Urinary bladder (tissue), 4 donors: ENCODE measurements around the gene KCTD10. TPM values are rescaled to one million over a fixed set of nuclear protein-coding genes. Genes with fewer than 3 reads are reported as not detected.

Experiments used
- DNase-seq: peaks from one replicate; pipeline ENCODE4 v3.0.0-alpha.2; 2015; ENCODE audit errors: extremely low spot score
- H3K27ac ChIP-seq: one replicate; pipeline ENCODE4 v1.5.1; 2013; ENCODE audit warnings: low read depth, mild to moderate bottlenecking, moderate library complexity
- H3K36me3 ChIP-seq: one replicate; pipeline ENCODE4 v1.6.1; 2013; ENCODE audit warnings: mild to moderate bottlenecking, moderate library complexity; ENCODE audit not compliant: insufficient read depth
- H3K4me1 ChIP-seq: one replicate; pipeline ENCODE4 v1.6.1; 2013; ENCODE audit warnings: mild to moderate bottlenecking, moderate library complexity; ENCODE audit not compliant: insufficient read depth
- H3K4me3 ChIP-seq: one replicate; pipeline ENCODE4 v1.5.1; 2013; ENCODE audit warnings: low read depth, low read length
- WGBS: extraction: QIAGEN DNeasy Blood & Tissue Kit; methylation state at CpG from one replicate; pipeline ENCODE4 v1.1.7; 2013; 5-methylcytosine and 5-hydroxymethylcytosine counted together
- polyA plus RNA-seq: library from polyadenylated mRNA; stranded (reverse); fragments of 200-250 nt; gene quantifications from one replicate; pipeline ENCODE4 v1.2.3, GENCODE V29; 2013
- total RNA-seq: library from RNA; depleted of rRNA; stranded (reverse); fragments of >200 nt; gene quantifications from one replicate; pipeline ENCODE4 v1.2.3, GENCODE V29; 2014
- donor health status: healthy with polysubstance abuse.
- donor health status: healthy.

KCTD10 gene, protein sequence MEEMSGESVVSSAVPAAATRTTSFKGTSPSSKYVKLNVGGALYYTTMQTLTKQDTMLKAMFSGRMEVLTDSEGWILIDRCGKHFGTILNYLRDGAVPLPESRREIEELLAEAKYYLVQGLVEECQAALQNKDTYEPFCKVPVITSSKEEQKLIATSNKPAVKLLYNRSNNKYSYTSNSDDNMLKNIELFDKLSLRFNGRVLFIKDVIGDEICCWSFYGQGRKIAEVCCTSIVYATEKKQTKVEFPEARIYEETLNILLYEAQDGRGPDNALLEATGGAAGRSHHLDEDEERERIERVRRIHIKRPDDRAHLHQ
- total RNA-seq: 34.2 TPM
- 84.5 TPM for polyA plus RNA-seq

DNA sequence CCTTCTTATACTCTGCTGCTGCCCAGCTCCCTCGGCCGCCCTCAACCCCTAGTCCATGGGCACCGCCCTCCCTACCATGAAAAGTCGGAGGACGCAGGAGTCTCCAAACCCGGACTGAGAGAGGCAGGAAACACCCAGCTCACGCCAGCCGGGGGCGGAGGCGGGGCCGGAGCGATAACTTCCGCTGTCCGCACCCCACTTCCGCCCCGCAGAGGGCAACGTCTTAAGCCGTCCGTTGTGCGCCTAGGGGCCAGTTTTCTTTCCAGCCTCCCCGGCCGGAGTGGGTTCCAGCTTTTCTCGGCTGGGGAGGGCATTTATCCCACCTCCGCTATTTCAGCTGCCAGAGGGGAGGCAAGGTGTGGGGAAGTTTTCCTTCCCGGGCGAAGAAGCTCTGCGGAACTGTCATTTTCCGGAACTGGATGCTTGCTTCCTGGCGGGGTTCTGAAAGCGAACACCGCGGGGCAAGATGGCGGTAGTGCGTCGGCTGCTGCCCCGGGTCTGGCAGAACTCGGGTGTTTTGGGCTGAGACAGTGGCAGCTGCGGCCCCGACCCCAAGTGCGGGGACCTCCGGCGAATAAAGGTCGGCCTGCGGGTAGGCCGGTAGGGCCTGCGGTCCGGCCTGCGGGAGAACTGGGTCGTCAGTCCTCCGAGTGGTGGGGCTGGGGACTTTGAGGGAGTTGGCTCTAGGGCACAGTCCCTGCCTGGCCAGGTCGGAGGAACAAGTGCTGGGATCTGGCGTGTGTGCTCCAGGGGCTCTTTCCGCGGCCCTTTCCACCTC is at the start of gene KCTD10, which contains the start of gene UBE3B:
Gene KCTD10 (minus strand): TSS at position 116 of the 778 bp plus-strand sequence. CDS start 38 bp downstream, at position 78.
Gene UBE3B (plus strand): TSS at position 450 of the 778 bp plus-strand sequence. CDS start 5,918 bp downstream, outside the sequence.
- peak; percentile 64 for DNase-seq
- under 1% methylated on average over 54 of the region's 54 CpGs for WGBS
- Histone ChIP-seq H3K27ac (peak within 1 kb of the TSS; percentile 93), H3K4me1 (peaks cover 4% of the 10 kb centered on the region), H3K4me3 (peak within 1 kb of the TSS; percentile 96), H3K36me3 (no peaks in the 10 kb centered on the region)

DNA sequence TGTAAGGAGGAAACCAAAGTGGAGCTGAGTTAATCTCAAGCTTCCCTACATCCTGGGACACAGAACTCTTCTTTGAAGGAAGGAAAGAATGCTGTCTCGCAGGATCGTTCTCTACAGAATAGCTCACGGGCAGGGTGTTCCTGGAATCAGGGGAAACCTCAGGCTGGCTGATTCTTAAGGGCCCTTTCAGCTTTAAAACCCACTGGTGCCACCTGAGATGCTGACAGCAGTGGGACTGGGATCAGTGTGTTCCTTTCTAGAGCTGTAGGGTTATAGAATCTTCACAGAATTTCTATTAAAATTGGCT is 48.1 kb upstream of the KCTD10 start:
- 74% methylated on average over 3 of the region's 3 CpGs for WGBS
- Histone ChIP-seq H3K27ac (no peak overlapping the region), H3K4me3 (no peak overlapping the region), H3K36me3 (no peaks in the 10 kb centered on the region), H3K4me1 (no peaks in the 10 kb centered on the region)
- no peak for DNase-seq

DNA sequence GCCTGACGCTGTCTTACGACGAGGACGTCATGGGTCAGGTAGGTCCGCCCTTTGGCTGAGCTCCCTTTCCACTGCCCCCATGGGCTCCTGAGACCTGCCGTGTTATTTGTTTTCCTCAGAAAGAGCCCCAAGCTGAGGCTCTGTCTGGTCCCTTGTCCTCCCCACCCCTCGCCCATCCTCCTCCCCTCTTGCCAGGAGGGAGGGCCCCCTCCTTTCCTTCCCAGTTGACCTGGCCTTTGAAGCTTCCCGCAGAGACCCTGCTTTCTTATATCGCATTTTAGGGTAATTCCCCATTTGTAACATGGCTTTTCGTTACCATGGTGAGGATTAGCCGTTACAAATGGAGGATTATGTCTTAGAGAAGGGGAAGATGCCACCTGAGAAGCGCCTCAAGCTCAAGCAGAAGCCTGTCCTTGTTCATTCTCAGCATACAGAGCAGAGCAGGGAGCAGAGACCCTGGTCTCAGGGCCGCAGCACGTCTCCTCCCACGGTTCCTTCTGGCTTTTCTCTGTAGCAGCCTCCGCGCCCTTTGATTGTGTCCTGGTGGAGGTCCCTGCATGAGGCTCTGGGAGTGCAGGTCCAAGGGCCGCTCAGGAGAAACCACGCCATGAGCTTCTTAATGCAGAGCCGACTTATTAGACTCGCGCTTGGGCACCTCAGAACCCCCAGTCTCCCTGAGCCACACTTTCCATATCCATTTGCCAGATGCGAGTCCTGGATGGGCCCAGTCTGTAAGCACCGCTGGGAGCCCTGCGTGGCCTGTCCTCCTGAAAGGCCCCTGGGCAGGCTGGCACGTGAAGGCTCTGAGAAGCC is 47.6 kb upstream of the KCTD10 start:
- Histone ChIP-seq H3K4me3 (no peak overlapping the region), H3K36me3 (no peaks in the 10 kb centered on the region), H3K4me1 (no peaks in the 10 kb centered on the region), H3K27ac (no peak overlapping the region)
- no peak for DNase-seq
- 83% methylated on average over 26 of the region's 26 CpGs for WGBS

DNA sequence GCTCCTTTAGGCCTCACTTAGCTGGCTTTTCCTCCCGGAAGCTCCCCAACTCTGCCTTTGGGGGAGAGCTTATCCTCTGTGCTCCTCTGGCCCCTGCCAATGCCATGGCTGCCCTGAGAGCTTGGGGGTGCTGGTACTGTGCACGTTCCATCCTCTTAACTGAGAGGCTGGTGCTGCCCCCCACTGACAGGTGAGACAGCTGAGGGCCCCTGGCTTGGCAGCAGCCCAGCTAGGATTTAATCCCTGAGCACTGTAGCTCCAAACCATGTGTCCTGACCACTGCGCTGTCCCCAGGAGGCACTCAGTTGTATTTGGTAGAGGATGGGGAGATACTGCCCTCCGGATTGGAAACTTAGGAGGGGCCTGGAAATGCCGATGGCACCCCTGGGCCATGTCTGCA is 46.4 kb upstream of the KCTD10 start:
- Histone ChIP-seq H3K36me3 (no peaks in the 10 kb centered on the region), H3K4me3 (no peak overlapping the region), H3K27ac (no peak overlapping the region), H3K4me1 (no peaks in the 10 kb centered on the region)
- no peak for DNase-seq
- 93% methylated on average over 5 of the region's 5 CpGs for WGBS

DNA sequence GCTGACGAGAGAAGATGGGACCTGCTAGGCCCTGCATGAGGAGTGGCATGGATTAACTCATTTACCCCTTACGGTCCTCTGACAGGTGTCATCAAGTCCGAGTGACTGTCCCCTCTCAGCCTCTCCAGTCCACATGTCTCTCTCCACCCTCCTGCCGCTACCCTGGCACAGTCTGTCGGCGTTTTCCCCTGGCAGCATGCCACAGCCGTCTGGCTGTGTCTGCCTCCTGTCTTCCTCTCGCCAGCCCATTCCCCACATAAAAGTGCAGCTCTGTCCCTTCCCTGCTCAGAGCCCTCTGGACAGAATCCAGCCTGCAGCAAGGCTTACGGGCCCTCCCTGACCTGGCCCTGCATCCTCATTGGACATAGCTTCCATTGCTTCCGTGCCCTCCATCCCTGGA is 46.0 kb upstream of the KCTD10 start:
- WGBS: 60% methylated on average over 10 of the region's 10 CpGs
- no peak overlapping the region for H3K27ac ChIP-seq
- DNase-seq: no peak
- H3K36me3 ChIP-seq: no peaks in the 10 kb centered on the region
- no peak overlapping the region for H3K4me3 ChIP-seq
- no peaks in the 10 kb centered on the region for H3K4me1 ChIP-seq

DNA sequence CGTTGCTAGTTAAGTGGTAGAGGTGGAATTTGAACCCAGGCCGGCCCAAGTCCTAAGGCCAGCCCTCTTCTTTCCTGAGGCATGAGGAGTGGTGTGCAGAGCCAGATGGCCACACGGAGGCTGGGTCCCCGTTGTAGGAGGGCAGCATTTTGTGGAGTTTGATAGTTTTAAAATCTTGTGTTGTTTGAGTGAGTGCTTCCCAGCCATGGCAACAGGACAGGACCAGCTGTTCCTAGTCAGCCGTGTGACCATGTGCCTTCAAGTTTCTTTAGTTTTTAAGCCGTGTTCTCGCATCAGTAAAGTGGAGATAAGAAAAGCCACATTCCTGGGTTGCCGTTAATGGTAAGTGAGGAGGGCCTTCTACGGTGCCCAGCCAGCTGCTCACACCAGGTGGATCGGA is 44.7 kb upstream of the KCTD10 start:
- no peak overlapping the region for H3K4me3 ChIP-seq

DNA sequence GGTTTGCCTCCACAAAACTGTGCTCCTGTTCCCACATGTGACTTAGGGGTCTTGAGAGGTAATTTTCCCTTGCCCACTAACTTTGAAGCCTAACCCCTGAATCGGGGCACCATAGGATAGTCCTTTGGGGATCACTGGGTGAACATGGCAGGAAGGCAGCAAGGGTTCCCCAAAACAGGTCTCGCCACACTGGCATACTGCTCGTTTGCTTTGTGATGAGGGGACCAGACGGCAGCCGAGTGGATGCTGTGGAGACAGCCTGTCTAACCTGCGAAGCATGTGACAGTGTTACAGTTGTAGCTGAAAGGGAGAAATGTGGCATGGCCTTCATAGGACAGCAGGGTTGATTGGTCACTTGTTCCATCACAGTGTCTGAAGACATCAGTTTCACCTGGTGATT is 42.7 kb upstream of the KCTD10 start:
- WGBS: 73% methylated on average over 6 of the region's 6 CpGs
- DNase-seq: no peak
- Histone ChIP-seq H3K4me1 (no peaks in the 10 kb centered on the region), H3K27ac (peak overlapping the region; percentile 54), H3K36me3 (peaks cover 4% of the 10 kb centered on the region), H3K4me3 (no peak overlapping the region)

More for the DNA sequence above, 44.7 kb upstream of the KCTD10 start:
- Histone ChIP-seq H3K36me3 (peaks cover 2% of the 10 kb centered on the region), H3K4me1 (no peaks in the 10 kb centered on the region), H3K27ac (peak overlapping the region; percentile 29)
- WGBS: 56% methylated on average over 10 of the region's 10 CpGs
- DNase-seq: no peak

DNA sequence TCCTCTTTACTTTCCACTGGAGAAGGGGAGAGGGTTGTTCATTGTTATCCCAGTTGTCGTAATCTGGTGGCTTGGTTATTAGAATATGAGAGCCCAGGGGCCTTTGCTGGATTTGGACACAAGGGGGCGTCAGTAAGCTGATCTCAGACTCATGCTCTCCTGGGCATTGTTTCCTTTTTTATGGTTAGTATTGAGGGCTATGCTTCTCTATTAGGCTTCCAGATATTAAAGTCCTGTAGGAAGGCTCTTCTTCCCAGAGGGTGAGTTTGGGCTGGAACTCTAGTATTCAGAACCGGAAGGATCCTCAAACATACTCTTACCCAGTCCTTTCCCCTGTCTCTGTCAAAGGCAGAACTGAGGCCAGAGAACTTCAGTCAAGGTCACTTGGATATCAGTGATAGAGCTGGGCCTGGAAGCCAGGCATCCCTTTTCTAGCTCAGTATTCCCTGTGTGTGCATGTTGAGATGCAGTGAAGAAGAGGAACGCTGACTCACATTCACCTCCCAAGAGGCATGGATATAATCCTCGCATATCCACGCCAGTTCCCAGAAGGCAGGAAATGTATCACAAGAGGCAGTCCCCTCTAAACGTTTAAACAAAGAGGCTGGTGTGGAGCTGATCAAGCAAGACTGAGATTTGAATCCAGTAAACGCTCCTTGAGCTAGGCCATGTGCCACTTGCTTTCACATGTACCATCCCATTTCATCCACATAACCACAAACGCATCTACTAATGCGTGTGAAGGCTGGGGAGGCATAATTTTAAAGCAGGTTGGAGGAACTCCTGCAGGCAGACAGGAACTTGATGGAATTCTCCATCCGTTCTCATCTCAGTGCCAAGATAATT is 41.9 kb upstream of the KCTD10 start:
- WGBS: 44% methylated on average over 11 of the region's 11 CpGs
- Histone ChIP-seq H3K36me3 (peaks cover 4% of the 10 kb centered on the region), H3K27ac (peak overlapping the region; percentile 54), H3K4me3 (no peak overlapping the region), H3K4me1 (no peaks in the 10 kb centered on the region)
- peak; percentile 31 for DNase-seq

DNA sequence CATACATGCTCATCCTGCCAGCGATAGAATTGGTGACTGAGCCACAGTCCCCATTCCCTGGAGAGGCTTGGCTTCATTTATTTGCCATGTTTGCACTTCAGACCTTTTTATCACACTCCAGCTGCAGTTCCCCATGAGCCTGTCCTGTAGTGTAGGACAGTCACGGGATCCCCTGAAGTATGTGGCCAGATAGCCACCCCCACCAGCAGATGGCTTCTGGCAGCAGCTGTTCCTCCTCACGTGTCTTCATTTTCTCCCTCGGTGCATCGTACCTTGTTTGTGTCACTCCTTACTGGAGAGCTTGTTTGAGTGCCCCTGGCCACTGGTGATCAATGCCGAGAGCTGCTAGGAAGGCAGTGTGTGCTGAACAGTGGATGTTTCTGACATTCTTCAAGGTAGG is 40.5 kb upstream of the KCTD10 start:
- 68% methylated on average over 6 of the region's 6 CpGs for WGBS
- H3K4me1 ChIP-seq: no peaks in the 10 kb centered on the region
- H3K36me3 ChIP-seq: peaks cover 4% of the 10 kb centered on the region
- H3K27ac ChIP-seq: no peak overlapping the region
- H3K4me3 ChIP-seq: no peak overlapping the region
- no peak for DNase-seq

DNA sequence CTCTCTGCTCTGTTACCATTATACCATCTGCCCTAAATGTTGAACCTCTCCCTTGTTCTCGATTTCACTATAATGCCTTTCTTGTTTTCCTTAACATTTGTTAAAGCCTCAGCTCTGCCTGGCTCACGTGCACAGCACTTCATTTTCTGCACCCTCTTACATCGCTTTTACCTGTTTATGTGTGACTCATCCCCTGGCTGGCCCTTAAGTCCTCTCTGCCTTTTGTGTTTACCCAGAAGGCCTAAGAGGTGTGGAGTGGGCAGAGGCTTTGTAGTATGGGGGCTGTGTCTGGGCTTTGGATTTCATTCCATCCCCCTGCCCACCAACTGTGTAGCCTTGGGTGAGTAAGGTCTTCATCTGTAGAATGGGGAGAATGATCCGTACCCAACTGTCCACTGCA is 36.9 kb upstream of the KCTD10 start:
- Histone ChIP-seq H3K27ac (no peak overlapping the region), H3K36me3 (peaks cover 10% of the 10 kb centered on the region), H3K4me1 (no peaks in the 10 kb centered on the region), H3K4me3 (no peak overlapping the region)
- no peak for DNase-seq
- WGBS: 85% methylated on average over 4 of the region's 4 CpGs

DNA sequence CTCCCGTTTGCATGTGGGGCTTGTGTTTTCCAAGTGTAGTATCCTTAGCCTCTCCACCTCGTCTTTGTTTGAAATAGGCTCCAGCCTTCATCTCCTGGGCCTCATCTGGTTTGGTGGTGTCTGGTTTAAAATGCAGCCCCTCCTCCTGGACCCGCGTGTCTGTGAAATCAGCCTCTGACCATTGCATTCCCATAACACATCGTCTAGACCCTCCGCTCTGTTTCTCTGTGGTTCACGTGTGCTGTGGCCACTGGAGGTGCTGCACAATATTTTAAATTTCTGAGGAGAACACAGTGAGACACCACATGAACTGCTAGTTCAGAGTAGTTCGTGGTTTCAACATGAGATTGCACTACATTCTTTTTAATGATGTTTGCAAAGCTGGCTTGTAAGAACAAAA is 36.0 kb upstream of the KCTD10 start:
- no peaks in the 10 kb centered on the region for H3K4me1 ChIP-seq
- H3K4me3 ChIP-seq: no peak overlapping the region
- no peak overlapping the region for H3K27ac ChIP-seq
- H3K36me3 ChIP-seq: peaks cover 10% of the 10 kb centered on the region
- DNase-seq: no peak
- 56% methylated on average over 8 of the region's 8 CpGs for WGBS

DNA sequence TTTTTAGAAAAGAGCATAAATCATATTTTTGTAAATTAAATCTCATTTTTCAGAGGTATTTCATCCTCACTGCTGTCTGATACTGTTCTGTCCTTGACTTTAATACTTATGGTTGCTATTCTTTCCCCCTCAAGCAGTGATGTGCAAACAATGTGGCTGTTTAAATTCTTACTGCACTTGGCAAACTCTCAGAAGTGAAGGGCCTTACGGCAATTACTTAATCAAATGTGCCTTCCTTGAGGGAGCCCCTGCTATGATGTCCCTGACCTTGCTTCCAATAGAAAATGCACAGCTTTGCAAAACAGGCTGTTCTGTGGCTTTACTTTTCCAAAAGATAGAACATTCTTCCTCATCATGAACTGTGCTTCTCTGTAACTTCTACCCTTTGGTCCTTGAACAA is 35.5 kb upstream of the KCTD10 start:
- Histone ChIP-seq H3K36me3 (peaks cover 10% of the 10 kb centered on the region), H3K27ac (no peak overlapping the region), H3K4me1 (no peaks in the 10 kb centered on the region), H3K4me3 (no peak overlapping the region)
- 79% methylated on average over 1 of the region's 1 CpG for WGBS
- DNase-seq: no peak

DNA sequence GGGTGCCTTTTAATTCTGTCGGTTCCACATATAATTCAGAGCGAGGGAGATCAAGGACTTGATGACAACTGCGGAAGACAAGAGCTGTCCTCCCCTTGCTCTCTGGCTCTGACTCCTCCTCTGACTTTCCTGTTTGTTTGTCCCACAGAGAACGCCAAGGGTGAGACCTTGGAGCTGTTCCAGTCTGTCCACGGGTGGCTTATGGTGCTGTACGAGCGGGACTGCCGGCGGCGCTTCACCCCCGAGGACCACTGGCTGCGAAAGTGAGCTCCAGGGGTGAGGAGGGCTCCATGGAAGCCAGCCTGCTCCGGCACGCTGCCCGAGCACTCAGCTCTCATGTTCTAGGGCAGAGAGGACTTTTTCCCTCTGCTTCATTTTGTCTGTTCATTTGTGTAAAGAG is 33.1 kb upstream of the KCTD10 start:
- no peak overlapping the region for H3K4me3 ChIP-seq
- H3K4me1 ChIP-seq: no peaks in the 10 kb centered on the region
- H3K27ac ChIP-seq: no peak overlapping the region
- peaks cover 9% of the 10 kb centered on the region for H3K36me3 ChIP-seq
- no peak for DNase-seq
- WGBS: 91% methylated on average over 15 of the region's 15 CpGs
